Measurements from ENCODE around the gene GMCL2. TPM values are rescaled to one million over a fixed set of nuclear protein-coding genes. Genes with fewer than 3 reads are reported as not detected.

GMCL2 gene
- total RNA-seq, 1 experiment from 2014 or later, result not detected

GRCh38 chr5:178150977-178151734 is 36.0 kb downstream of the GMCL2 start:
- no peak overlapping the region for H2BK20ac ChIP-seq (ENCODE audit: low read depth, low read length, poor library complexity, severe bottlenecking)
- H2BK5ac ChIP-seq (ENCODE audit: insufficient read length, low read length), result no peak overlapping the region
- no peak overlapping the region for H3K4me2 ChIP-seq (ENCODE audit: insufficient read depth, insufficient read length, low read length)
- H2BK15ac ChIP-seq (ENCODE audit: low read depth, low read length), result no peak overlapping the region
- no peak overlapping the region for H3K14ac ChIP-seq (ENCODE audit: insufficient read depth, low read length)
- H3K23ac ChIP-seq (ENCODE audit: insufficient read length, low read depth, low read length), result no peak overlapping the region
- no peak overlapping the region for H4K91ac ChIP-seq (ENCODE audit: insufficient read length, low read depth, low read length)
- H3K18ac ChIP-seq (ENCODE audit: insufficient read length, low read depth, low read length), result no peak overlapping the region
- Mint-ChIP-seq H3K36me3 (ENCODE audit: insufficient read depth in 1 of 3, low read depth in 3 of 3) (peaks cover 43 to 65% (median 62%) of the 10 kb centered on the region in 3 experiments; a peak in 6 of 7 replicates), H3K27ac (peak overlapping the region in 2 of 3 experiments; percentile 64 to 65; a peak in 2 of 7 replicates), H3K9me3 (no peaks in the 10 kb centered on the region; a peak in 1 of 5 replicates), H3K27me3 (ENCODE audit: low read depth) (peaks cover 2% of the 10 kb centered on the region; the same call in 1 of the 2 replicates), H3K4me3 (peak overlapping the region; percentile 47 to 49), H3K4me1 (peaks cover 6 to 14% of the 10 kb centered on the region in 2 experiments)
- H3K4ac ChIP-seq (ENCODE audit: low read depth, low read length), result no peak overlapping the region
- peaks cover 5% of the 10 kb centered on the region for H3K23me2 ChIP-seq (ENCODE audit: insufficient read length, low read depth, low read length, poor library complexity, severe bottlenecking)
- H3K9me3 ChIP-seq (ENCODE audit: control insufficient read depth, low read depth, low read length), result no peaks in the 10 kb centered on the region
- H3K27ac ChIP-seq (ENCODE audit: insufficient read length, low read depth, low read length), result no peak overlapping the region
- H2BK12ac ChIP-seq (ENCODE audit: insufficient read length, low read depth, low read length), result no peak overlapping the region
- no peak overlapping the region for H4K5ac ChIP-seq (ENCODE audit: insufficient read length, low read depth, low read length)
- H3T11ph ChIP-seq (ENCODE audit: low read length), result no peak overlapping the region
- TF ChIP-seq, protein P1, sequence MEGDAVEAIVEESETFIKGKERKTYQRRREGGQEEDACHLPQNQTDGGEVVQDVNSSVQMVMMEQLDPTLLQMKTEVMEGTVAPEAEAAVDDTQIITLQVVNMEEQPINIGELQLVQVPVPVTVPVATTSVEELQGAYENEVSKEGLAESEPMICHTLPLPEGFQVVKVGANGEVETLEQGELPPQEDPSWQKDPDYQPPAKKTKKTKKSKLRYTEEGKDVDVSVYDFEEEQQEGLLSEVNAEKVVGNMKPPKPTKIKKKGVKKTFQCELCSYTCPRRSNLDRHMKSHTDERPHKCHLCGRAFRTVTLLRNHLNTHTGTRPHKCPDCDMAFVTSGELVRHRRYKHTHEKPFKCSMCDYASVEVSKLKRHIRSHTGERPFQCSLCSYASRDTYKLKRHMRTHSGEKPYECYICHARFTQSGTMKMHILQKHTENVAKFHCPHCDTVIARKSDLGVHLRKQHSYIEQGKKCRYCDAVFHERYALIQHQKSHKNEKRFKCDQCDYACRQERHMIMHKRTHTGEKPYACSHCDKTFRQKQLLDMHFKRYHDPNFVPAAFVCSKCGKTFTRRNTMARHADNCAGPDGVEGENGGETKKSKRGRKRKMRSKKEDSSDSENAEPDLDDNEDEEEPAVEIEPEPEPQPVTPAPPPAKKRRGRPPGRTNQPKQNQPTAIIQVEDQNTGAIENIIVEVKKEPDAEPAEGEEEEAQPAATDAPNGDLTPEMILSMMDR (conservative IDR thresholded peaks at IDR 0.05), result peak; percentile 38; the same call in 2 of the 3 replicates
- no peak overlapping the region for H3K9ac ChIP-seq (ENCODE audit: extremely low read depth, insufficient read length, low read length)
- no peak overlapping the region for H3K56ac ChIP-seq (ENCODE audit: insufficient read length, low read depth, low read length)
- H3K27me3 ChIP-seq (ENCODE audit: insufficient read depth, low read length), result no peaks in the 10 kb centered on the region
- H2AK5ac ChIP-seq (ENCODE audit: insufficient read length, low read length), result no peak overlapping the region
- H3K79me1 ChIP-seq (ENCODE audit: insufficient read depth, low read depth, low read length, poor library complexity, severe bottlenecking), result peaks cover 4% of the 10 kb centered on the region
- peaks cover 2% of the 10 kb centered on the region for H4K20me1 ChIP-seq (ENCODE audit: control insufficient read depth, insufficient read depth, insufficient read length)
- no peak for DNase-seq
- no CpG with 5 or more reads among the region's 11 CpGs for WGBS (ENCODE audit: extremely low coverage, insufficient read length, low lambda C conversion rate)
- H3K4me1 ChIP-seq (ENCODE audit: insufficient read depth, low read length), result no peaks in the 10 kb centered on the region; the same call in 1 of the 2 replicates
- no peak overlapping the region for H2AFZ ChIP-seq (ENCODE audit: low read length)
- H2BK120ac ChIP-seq (ENCODE audit: low read depth, low read length, poor library complexity, severe bottlenecking), result no peak overlapping the region
- H3K79me2 ChIP-seq (ENCODE audit: insufficient read depth, low read length), result no peaks in the 10 kb centered on the region
- no peak overlapping the region for H4K8ac ChIP-seq (replicated peaks; ENCODE audit: insufficient read length, low read depth, low read length)

All from H9 (cell line).